ENCODE data around the gene GPR146. TPM values are rescaled to one million over a fixed set of nuclear protein-coding genes. Genes with fewer than 3 reads are reported as not detected.

Gene GPR146
- total RNA-seq, 1 experiment from 2014 or later: 0.92 TPM

DNA sequence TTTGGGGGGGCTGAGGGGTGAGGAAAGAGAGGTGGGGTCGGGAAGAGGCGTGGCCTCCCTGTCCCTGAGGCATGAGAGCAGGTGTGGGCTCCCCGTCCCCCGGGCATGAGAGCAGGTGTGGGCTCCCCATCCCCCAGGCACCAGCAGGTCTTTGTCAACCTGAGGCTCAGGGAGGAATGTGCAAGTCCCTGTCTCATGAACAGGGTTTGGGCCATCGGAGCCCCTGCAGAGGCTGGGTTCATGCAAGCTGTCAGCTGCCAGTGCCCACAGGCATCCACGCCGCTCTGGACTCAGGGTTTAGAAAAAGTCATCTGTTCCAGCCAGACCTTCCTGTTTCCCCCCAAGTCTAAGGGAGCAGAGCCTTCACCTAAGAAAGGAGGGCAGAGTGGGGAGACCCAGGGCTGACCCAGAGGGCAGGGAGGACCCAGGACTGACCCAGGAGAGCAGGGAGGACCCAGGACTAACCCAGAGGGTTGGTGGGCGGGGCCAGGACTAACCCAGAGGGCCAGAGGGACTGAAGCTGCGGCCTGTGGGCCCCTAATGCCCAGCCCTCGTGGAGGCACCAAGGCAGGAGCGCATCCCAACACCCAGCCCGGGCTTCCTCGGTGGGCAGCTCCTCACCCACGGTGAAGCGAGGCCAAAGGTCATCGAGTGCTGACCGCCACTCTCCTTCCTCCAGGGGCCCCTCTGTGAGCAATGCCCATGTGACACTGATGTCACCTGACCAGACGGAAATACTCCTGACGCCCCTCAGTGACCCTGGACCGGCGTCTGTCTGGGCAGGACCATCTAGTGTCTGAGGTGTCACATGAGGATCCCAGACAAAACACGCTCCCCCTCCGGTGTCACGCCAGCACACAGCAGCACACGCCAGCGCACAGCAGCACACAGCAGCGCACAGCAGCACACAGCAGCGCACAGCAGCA, 28.9 kb upstream of the GPR146 start:
- CTCF ChIA-PET: no interaction called here
- DNase-seq (ENCODE audit: low spot score) (no peak), ATAC-seq (no peak)
- no peak for TF ChIP-seq MYBL2 (CRISPR knock-in tag; IDR thresholded peaks at IDR 0.05)
- TF ChIP-seq TEAD1 (CRISPR knock-in tag; IDR thresholded peaks at IDR 0.05): no peak
- TF ChIP-seq, protein P1, sequence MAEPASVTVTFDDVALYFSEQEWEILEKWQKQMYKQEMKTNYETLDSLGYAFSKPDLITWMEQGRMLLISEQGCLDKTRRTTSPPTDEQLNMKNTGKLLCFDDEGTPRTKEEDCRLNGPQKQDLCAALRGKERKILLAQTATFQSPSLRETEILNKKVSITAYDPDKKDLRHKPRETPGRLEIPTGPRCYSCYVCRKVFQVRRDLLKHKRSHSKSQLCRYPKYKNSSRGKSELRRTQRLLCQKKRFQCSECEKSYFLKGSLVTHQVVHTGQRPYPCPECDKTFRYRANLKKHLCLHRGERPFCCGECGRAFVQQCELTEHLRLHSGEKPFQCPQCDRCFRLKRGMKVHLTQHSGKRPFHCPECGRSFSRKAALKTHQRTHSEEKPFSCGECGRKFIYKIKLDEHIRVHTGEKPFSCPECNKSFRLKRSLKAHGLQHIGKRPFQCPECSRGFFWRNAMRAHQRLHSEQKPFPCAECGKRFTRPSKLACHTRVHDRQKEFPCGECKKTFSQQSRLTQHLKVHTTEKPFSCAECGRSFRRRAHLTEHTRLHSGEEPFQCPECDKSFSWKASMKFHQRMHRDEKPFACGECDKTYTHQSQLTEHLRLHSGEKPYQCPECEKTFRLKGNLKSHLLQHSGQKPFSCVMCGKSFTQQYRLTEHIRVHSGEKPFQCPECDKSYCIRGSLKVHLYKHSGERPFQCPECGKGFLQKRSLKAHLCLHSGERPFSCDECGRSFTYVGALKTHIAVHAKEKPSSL (CRISPR knock-in tag; conservative IDR thresholded peaks at IDR 0.05): no peak
- no peak for TF ChIP-seq ZNF416 (CRISPR knock-in tag; IDR thresholded peaks at IDR 0.05)
- TF ChIP-seq, protein P2, sequence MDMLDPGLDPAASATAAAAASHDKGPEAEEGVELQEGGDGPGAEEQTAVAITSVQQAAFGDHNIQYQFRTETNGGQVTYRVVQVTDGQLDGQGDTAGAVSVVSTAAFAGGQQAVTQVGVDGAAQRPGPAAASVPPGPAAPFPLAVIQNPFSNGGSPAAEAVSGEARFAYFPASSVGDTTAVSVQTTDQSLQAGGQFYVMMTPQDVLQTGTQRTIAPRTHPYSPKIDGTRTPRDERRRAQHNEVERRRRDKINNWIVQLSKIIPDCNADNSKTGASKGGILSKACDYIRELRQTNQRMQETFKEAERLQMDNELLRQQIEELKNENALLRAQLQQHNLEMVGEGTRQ (CRISPR knock-in tag; IDR thresholded peaks at IDR 0.05): peak; percentile 80
- no peak for TF ChIP-seq KAT7 (CRISPR knock-in tag; IDR thresholded peaks at IDR 0.05; ENCODE audit: borderline replicate concordance)
- TF ChIP-seq, protein P3, sequence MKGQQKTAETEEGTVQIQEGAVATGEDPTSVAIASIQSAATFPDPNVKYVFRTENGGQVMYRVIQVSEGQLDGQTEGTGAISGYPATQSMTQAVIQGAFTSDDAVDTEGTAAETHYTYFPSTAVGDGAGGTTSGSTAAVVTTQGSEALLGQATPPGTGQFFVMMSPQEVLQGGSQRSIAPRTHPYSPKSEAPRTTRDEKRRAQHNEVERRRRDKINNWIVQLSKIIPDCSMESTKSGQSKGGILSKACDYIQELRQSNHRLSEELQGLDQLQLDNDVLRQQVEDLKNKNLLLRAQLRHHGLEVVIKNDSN (CRISPR knock-in tag; IDR thresholded peaks at IDR 0.05): peak; percentile 73; the same call in 1 of the 2 replicates
- no peak for TF ChIP-seq ZNF423 (CRISPR knock-in tag; IDR thresholded peaks at IDR 0.05)
- no peak for TF ChIP-seq NFE2L1 (CRISPR knock-in tag; IDR thresholded peaks at IDR 0.05)
- no peak for TF ChIP-seq OVOL2 (CRISPR knock-in tag; IDR thresholded peaks at IDR 0.05; ENCODE audit: borderline replicate concordance)
- no peak for TF ChIP-seq NR3C1 (CRISPR knock-in tag; conservative IDR thresholded peaks at IDR 0.05; ENCODE audit: low read depth)
- no peak for TF ChIP-seq RELA (CRISPR knock-in tag; IDR thresholded peaks at IDR 0.05; ENCODE audit: borderline replicate concordance)
- POLR2A ChIA-PET: no interaction called here
- H3K27ac Mint-ChIP-seq: peak overlapping the region; percentile 32; the same call in 1 of the 2 replicates
- H3K9me3 Mint-ChIP-seq: no peaks in the 10 kb centered on the region
- no peaks in the 10 kb centered on the region for H3K4me1 Mint-ChIP-seq
- H3K27me3 Mint-ChIP-seq (ENCODE audit: low read depth): no peaks in the 10 kb centered on the region
- H3K4me3 Mint-ChIP-seq: no peak overlapping the region
- no peaks in the 10 kb centered on the region; the same call in 1 of the 2 replicates for H3K36me3 Mint-ChIP-seq

GRCh38 chr7:1016577-1017531, 27.5 kb upstream of the GPR146 start:
- DNase-seq (ENCODE audit: low spot score) (no peak), ATAC-seq (no peak)
- Mint-ChIP-seq H3K36me3 (no peaks in the 10 kb centered on the region; the same call in 1 of the 2 replicates), H3K4me1 (no peaks in the 10 kb centered on the region), H3K27ac (no peak overlapping the region), H3K27me3 (ENCODE audit: low read depth) (no peaks in the 10 kb centered on the region), H3K4me3 (no peak overlapping the region), H3K9me3 (no peaks in the 10 kb centered on the region)
- ChIA-PET POLR2A (no interaction called here), CTCF (no interaction called here)
- TF ChIP-seq OVOL2 (CRISPR knock-in tag; IDR thresholded peaks at IDR 0.05; ENCODE audit: borderline replicate concordance) (no peak), KAT7 (CRISPR knock-in tag; IDR thresholded peaks at IDR 0.05; ENCODE audit: borderline replicate concordance) (no peak), SMAD4 (CRISPR knock-in tag; IDR thresholded peaks at IDR 0.05) (no peak), NR3C1 (CRISPR knock-in tag; conservative IDR thresholded peaks at IDR 0.05; ENCODE audit: low read depth) (no peak), TEAD1 (CRISPR knock-in tag; IDR thresholded peaks at IDR 0.05) (no peak), GABPB1 (CRISPR knock-in tag; IDR thresholded peaks at IDR 0.05) (no peak), FOXP4 (CRISPR knock-in tag; IDR thresholded peaks at IDR 0.05) (no peak), SMAD3 (CRISPR knock-in tag; IDR thresholded peaks at IDR 0.05; ENCODE audit: borderline replicate concordance) (no peak)
- TF ChIP-seq, protein P4, sequence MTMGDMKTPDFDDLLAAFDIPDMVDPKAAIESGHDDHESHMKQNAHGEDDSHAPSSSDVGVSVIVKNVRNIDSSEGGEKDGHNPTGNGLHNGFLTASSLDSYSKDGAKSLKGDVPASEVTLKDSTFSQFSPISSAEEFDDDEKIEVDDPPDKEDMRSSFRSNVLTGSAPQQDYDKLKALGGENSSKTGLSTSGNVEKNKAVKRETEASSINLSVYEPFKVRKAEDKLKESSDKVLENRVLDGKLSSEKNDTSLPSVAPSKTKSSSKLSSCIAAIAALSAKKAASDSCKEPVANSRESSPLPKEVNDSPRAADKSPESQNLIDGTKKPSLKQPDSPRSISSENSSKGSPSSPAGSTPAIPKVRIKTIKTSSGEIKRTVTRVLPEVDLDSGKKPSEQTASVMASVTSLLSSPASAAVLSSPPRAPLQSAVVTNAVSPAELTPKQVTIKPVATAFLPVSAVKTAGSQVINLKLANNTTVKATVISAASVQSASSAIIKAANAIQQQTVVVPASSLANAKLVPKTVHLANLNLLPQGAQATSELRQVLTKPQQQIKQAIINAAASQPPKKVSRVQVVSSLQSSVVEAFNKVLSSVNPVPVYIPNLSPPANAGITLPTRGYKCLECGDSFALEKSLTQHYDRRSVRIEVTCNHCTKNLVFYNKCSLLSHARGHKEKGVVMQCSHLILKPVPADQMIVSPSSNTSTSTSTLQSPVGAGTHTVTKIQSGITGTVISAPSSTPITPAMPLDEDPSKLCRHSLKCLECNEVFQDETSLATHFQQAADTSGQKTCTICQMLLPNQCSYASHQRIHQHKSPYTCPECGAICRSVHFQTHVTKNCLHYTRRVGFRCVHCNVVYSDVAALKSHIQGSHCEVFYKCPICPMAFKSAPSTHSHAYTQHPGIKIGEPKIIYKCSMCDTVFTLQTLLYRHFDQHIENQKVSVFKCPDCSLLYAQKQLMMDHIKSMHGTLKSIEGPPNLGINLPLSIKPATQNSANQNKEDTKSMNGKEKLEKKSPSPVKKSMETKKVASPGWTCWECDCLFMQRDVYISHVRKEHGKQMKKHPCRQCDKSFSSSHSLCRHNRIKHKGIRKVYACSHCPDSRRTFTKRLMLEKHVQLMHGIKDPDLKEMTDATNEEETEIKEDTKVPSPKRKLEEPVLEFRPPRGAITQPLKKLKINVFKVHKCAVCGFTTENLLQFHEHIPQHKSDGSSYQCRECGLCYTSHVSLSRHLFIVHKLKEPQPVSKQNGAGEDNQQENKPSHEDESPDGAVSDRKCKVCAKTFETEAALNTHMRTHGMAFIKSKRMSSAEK (CRISPR knock-in tag; IDR thresholded peaks at IDR 0.05; ENCODE audit: borderline replicate concordance): no peak
- TF ChIP-seq, protein P5, sequence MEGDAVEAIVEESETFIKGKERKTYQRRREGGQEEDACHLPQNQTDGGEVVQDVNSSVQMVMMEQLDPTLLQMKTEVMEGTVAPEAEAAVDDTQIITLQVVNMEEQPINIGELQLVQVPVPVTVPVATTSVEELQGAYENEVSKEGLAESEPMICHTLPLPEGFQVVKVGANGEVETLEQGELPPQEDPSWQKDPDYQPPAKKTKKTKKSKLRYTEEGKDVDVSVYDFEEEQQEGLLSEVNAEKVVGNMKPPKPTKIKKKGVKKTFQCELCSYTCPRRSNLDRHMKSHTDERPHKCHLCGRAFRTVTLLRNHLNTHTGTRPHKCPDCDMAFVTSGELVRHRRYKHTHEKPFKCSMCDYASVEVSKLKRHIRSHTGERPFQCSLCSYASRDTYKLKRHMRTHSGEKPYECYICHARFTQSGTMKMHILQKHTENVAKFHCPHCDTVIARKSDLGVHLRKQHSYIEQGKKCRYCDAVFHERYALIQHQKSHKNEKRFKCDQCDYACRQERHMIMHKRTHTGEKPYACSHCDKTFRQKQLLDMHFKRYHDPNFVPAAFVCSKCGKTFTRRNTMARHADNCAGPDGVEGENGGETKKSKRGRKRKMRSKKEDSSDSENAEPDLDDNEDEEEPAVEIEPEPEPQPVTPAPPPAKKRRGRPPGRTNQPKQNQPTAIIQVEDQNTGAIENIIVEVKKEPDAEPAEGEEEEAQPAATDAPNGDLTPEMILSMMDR (IDR thresholded peaks at IDR 0.05): no peak
